GM19467 (cell line): Measurements from ENCODE around the gene TRIM72.
"Not testable (repeated sequence)": the region's sequence is repeated elsewhere in the genome, so short reads cannot be mapped to it uniquely, and the experiment has no call there.

Source experiments
- ATAC-seq: cut with Tn5 transposase; IDR thresholded peaks from one replicate; pipeline ENCODE4 v1.9.1; 2021; ENCODE audit warnings: mild to moderate bottlenecking, moderate library complexity; ENCODE audit not compliant: unreplicated experiment

The TRIM72 gene

DNA sequence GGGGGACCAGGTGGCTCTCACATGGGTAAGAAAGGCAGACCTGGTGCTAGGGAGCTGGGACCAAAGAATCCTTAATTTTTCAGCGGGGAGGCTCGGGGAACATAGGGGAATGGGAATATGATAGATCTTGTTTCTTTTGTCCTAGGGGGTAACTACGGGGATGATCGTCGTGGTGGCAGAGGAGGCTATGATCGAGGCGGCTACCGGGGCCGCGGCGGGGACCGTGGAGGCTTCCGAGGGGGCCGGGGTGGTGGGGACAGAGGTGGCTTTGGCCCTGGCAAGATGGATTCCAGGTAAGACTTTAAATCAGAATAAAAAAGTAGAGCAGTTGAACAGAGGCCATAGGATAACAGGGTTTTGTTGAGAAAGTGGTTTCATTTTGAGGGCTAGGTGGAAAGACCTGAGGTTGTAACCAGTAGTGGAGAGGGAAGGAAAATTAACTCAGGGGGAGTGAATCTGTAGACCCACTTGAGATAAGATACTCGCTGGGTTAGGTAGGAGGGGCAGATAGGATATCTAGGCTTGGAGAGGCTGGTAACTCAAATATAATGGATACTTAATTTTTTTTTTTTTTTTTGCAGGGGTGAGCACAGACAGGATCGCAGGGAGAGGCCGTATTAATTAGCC is 23.0 kb upstream of the TRIM72 start:
- ATAC-seq: no peak

DNA sequence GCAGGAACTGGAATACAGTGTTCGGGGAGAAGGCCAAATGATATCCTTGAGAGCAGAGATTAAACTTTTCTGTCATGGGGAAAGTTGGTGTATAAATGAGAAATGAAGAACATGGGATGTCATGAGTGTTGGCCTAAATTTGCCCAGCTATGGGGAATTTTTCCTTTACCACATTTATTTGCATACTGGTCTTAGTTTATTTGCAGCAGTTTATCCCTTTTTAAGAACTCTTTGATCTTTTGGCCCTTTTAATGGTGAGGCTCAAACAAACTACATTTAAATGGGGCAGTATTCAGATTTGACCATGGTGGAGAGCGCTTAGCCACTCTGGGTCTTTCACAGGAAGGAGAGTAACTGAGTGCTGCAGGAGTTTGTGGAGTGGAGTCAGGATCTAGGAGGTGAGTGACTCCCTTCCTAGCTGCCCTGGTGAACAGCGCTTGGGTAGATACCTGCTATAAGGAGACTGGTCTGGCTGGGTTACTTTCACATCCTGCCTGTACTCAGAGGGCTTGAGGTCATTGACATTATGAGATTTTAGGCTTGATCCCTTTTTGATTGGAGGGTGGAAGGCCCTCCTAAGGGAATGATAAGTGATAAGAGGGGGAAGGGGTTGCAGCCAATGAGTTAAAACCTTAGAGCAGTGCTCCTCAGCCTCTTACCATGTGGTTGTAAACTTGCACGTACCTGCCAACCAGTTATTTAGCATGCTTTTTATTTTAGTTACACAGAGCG is 22.1 kb upstream of the TRIM72 start:
- ATAC-seq: no peak

DNA sequence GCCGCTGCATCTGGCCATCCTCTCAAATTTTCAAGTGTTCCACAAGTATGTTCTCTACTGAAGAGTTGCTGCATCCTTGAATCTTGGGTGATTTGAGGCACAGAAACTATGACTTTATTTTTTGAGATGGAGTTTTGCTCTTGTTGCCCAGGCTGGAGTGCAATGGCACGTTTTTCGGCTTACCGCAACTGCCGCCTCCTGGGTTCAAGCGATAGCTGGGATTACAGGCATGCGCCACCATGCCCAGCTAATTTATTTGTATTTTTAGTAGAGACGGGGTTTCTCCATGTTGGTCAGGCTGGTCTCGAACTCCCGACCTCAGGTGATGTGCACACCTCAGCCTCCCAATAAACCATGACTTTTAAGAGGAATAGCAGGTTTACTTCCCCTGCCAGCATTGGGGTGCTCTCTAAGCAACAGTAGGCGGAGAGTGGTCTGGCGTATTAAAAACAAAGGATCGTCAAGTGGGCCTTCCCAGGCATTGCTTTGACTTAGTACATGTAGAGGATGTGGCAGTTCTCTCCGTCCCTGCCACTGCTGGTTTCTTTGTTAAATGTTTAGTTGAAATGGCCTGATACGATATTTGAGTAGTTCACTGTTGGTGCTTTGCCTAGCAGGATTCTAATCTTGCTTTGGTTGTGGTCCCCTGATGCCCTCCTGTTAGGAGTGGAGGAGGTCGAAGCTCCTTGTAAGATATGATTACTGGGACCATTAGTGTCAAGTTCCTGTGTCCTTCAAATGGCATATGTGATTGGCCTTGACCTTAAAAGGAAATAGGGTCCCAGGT is 20.9 kb upstream of the TRIM72 start:
- no peak for ATAC-seq

DNA sequence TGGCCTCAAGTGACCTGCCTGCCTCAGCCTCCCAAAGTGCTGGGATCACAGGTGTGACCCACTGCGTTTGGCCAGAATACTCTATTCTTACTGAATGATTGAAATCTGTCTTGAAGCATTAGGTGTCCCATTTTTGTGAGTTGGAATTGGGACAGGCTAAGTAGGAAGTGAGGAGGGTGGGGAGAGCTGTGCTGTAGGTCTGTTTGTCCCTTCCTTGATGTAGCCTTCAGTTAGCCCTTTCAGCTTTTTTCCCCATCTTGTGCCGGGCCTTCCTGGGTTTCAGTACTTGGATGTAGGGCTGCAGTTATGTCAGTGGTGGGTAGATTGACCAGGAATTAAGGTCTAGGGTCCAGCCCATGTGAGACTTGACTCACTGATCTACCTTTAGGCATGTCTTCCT is 20.0 kb upstream of the TRIM72 start:
- ATAC-seq: no peak

DNA sequence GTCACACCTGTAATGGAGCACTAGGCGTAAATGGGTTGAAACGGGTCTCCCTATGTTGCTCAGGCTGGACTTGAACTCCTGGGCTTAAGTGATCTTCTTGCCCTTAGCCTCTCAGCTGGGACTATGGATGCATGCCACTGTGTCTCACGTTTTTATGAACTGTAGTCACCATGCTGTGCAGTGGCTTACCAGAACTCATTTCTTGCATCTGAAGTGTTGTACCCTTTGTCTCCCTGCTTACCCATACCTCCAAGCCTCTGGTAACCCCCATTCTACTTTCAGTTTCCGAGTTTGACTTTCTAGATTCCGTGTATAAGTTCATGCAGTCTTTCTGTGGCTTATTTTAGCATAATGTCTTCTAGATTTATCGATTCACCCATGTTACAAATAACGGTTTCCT is 19.0 kb upstream of the TRIM72 start:
- ATAC-seq: no peak

DNA sequence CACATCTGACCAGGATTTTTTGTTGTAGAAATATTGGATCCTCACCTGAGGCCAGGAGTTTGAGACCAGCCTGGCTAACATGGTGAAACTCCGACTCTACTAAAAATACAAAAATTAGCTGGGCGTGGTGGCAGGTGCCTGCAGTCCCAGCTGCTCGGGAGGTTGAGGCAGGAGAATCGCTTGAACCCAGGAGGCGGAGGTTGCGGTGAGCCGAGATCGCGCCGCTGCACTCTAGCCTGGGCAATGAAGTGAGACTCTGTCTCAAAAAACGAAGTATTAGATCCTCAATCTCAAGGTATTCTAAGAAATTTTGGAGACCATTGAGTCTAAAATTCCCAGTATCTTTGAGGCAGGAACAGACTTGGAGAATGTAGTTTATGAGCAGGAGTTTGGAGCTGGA is 18.1 kb upstream of the TRIM72 start:
- not testable (repeated sequence) for ATAC-seq

DNA sequence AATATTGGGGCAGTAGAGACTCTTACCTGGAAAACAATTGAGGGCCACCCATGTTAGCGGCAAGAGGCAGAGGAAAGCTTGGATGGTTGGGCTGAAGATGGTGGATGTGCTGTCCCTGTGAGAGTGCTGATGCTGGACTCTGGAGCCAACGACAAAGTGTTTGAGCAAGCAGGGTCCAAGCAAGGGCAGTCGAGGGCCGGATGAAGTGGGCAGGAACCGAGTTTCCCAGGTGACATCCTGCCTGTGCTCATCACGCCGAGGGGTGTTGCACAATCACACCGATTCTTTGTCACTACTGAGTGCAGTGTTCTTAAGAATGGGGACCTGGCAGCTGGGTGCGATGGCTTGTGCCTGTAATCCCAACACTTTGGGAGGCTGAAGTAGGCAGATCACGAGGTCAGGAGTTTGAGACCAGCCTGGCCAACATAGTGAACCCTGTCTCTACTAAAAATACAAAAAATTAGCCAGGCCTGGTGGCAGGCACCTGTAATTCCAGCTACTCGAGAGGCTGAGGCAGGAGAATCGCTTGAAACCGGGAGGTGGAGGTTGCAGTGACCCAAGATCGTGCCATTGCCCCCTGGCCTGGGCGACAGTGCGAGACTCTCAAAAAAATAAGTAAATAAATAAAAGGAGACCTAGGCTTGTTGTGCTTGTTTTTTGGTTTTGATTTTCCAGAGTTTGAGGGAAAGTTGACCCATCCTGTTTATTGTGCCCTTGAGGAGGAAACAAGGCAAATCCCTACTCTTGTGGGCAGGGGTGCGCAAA is 17.4 kb upstream of the TRIM72 start:
- ATAC-seq: no peak

DNA sequence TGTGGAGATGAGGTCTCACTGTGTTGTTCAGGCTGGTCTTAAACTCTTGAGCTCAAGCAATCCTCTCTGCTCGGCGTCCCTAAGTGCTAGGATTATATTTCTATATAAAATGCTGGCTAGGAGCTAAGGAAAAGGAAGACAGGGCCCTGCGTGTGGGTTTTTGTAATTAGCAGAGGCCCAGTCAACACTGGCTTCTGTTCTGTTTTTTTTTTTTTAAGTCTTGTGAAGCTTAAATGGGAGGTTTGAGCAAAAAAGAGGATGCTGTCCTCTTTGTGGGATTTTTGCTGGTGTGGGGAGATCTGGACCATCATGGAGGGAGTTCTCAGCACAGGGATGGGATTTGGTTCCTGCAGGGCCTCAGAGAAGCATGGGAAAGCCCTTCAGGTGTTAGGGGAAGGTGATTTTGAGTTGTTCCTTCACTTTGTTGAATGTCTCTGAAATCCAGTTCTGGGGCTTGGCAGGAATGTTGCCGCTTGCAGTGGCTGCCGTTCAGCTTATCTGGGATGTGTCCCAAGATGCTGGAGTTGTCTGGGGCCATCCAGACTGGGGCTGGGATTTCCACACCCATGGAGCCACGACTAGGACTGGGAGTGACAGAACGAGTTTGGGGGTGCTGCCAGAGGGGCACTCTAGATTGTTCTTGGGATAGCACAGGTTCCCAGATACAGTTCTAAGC is 15.6 kb upstream of the TRIM72 start:
- ATAC-seq: no peak

DNA sequence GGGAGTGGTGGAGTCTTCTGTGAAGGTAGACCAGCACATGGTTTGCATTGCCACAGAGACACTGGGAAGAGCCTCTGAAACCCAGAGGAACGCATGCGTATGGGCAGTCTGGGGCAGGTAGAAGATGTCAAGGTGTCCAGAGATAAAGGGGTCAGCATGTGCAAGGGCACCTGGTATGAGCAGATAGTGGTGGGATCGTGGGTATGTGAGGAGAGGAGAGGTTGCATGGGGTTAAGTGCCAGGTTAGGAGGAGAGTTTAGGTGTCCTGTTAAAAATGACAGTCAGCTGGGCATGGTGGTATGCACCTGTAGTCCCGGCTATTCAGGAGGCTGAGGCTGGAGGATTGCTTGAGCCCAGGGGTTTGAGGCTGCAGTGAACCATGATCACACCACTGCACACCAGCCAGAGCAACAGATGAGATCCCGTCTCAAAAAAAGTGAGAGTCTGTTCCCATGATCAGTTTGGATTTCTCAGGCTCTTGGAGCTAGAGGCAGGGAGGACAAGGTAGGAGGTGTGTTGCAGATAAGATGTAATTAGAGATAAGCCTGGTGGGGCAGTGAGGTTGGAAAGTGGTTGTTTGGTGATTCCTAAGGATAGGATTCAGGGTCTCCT is 14.4 kb upstream of the TRIM72 start:
- ATAC-seq: no peak

DNA sequence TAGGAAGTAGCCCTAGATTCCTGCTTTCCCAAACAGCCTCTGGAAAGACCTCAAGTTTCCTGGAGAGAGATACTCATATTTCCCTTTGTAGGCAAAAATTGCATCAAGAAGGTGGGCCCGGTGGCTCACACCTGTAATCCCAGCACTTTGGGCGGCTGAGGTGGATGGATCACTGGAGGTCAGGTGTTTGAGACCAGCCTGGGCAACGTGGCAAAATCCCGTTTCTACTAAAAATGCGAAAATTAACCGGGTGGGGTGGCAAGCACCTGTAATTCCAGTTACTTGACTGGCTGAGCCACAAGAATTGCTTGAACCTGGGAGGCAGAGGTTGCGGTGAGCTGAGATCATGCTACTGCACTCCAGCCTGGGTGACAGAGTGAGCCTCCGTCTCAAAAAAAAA is 13.8 kb upstream of the TRIM72 start:
- not testable (repeated sequence) for ATAC-seq

DNA sequence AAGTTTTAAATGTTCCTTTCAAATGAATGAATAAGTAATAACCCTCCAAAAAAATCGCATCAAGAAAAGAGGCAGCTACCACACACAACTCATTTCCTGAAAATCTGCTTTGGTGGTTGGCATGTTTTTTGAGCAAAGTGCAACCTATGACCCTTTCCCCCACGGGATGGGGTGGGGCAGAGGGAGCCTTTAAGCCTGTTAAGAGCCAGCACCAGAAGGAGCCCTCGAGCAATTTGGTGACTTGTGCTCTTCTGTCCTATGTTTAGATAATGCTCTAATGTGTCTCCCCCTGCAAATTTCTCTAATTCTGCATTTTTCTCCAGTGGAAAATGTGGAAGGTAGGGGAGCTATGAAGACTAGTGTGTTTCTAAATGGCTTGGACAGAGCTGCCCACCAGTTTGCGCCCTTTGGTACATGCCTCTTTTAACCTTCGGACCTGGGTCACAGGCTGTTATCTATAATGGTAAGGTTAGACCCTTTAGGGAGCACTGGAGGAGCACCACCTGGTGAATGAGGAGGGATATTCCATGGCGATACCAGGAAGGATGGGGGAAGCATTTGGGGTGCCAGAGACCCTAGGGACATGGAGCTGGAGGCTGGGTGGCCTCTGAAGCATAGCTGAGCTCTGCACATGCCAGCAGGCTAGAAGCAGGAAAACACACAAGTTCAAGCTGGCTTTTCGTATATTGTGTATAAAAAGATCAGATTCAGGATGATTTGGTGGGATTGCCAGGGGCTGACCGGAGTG is 12.9 kb upstream of the TRIM72 start:
- no peak for ATAC-seq

DNA sequence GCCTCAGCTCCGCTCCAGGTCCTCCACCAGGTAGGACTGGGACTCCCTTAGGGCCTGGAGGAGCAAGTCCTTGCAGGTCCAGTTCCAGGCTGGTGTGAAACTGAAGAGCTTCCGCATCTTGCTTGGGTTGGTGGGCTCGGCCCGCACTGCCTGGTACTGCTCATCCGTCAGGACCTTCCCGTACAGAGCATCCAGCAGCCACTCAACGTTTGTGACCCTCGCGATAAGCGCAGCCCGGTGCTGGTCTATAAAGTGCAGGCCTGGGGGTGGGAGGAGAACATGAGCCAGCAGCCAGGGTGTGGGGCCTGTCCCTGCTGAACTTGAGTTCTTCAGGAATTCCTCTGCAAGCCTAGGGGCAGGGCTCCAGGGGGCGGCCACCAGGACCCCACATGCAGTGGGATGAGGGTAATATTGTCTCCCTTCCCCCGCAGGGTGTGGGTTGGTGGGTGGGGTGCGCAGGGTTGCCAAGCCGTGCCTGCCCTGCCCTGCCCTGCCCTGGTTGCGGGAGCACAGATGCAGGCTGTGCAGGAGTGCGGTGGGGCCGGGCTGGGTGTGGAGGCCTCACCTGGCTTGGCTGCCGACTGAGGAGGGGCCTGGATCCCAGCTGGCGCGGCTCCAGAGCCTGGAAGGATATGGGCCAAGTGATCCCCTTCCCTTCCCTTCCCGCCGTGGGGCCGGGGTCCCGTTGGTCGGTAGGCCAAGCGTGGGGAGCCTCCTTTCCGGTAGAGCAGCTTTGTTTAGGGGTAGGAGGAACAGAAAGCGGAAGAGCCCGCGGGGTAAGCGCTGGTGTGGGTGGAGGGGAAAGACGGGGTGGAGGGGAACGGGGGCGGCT is 12.1 kb upstream of the TRIM72 start:
- no peak for ATAC-seq

DNA sequence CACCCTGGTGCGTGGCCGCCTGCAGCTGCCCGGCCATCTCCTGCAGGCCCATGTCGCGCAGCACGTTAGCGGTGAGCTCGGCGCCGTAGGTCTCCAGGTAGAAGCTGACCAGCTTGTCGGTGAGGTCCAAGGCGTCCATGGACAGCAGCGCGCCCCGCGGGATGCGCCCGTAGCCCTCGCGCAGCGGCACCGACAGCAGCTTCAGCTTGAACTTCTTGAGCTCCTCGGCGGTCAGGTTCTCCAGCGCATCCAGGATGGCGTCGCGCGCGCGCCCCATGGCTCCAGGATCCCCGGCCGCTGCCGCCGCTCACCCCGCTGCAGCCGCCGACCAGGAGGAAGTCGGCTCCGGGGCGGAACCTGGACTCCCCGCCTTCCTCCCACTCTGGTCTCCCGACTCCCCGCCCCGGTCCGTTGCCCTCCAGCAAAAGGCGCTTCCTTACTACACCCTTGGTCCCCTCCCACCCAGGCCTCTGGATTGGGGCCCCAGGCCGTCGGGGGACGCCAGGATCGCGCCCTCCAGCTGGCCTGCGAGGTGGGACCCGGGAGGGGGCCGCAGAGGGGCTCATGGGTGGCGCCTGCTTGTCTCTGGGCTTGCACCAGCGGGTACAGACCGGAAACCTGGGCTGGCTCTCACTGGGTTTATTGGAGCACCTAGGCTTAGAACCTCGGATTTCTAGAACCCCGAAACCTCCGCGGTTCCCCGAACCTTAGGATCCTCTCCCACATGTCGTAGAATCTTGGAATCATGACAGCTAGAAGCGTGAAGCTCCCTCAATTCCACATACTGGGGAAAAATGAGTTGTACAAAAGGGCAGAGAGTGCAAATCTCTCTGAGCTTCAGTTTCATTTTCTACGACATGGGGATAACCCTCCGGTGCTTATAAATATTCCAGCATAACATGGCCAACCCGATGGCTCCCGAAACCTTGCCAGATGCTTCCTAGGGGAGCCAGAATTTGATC is 11.2 kb upstream of the TRIM72 start, which contains the start of gene PYCARD:
TSS of gene PYCARD (minus strand) at position 347 of the 962 bp plus-strand sequence. CDS start at position 277, 70 bp downstream.
- no peak for ATAC-seq

DNA sequence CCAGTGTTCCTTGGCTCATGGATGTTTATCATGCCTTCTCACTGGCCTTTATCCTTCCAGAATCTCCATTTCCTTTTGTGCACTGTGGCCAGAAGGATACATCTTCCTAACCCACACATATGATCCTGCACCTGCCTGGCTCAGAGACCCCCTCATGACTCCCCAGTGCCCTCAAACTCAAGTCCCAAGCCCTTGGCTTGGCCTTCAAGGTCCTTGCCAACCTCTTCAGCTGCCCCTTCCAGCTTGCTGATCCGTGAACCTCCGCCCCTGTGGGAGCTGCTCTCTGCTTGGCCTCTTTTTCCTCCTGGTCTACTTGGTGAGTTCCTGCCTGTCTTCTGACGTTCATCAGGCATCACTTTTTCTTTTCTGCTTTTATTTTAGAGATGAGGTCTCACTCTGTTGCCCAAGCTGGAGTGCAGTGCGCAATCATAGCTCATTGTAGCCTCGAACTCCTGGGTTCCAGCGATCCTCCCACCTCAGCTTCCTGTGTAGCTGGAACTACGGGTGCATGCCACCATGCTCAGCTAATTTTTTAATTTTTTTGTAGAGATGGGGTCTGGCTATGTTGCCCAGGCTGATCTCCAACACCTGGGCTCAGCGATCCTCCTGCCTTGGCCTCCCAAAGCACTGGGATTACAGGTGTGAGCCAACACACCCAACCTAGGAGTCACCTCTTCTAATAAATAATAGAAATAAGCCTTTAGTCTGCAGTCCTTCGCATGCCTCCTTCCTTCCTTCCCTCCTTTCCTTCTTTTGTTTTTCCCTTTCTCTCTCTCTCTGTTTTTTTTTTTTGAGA is 8.8 kb upstream of the TRIM72 start:
- no peak for ATAC-seq

DNA sequence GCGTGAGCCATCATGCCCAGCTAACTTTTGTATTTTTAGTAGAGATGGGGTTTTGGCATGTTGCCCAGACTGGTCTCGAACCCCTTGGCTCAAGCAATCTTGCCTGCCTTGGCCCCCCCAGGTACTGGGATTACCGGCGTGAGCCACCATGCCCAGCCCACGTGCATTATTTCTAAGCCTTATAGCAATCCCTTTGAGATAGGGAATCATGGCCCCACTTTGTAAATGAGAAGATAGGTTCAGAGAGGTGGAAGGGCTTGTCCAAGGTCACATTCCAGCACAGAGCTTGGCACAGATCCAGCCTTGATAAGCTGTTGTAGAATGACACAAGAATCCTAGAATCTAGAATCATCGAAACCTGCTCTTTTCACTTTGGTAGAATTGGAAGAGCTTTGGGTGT is 7.1 kb upstream of the TRIM72 start:
- ATAC-seq: no peak

DNA sequence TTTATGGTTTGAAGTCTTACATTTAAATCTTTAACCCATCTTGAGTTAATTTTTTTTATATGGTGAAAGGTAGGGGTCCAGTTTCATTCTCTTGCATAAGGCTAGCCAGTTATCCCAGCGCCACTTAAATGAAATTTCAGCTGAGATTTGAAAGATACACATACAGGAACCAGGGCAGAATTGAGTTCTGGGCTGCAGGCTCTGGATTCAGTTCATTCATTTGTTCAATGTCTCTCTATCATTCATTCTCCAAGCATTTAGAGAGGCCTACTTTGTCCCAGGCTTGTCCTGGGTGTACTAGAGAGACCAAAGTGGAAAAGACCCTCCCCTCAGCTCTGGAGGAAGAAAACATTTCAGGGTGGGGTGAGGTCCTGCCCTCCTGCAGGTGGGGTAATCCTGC is 577 bp upstream of the TRIM72 start:
- ATAC-seq: no peak
